MCF 10A (cell line): ENCODE results near the gene PRKN. TPM values are rescaled to one million over a fixed set of nuclear protein-coding genes. Genes with fewer than 3 reads are reported as not detected.

Source experiments
- BruUV-seq: library from RNA; stranded (reverse); fragments of 400-500 nt; replicated peaks from 2 replicates; lab custom pipeline; 2021; lab: Mats Ljungman, UMichigan
- CTCF ChIA-PET: fragments of 300-600 bp; sonication (Branson Sonifier 250); formaldehyde crosslinking; extraction: SDS; loops from one replicate; lab custom pipeline; 2021; ENCODE audit warnings: antibody characterized with exemption, inconsistent platforms; lab: Yijun Ruan, JAX
- POLR2A ChIA-PET: fragments of 300-600, 350-650 bp; sonication (Branson Sonifier 250); formaldehyde crosslinking; extraction: SDS; loops from one replicate; lab custom pipeline; 2020; ENCODE audit warnings: antibody characterized with exemption, inconsistent platforms; lab: Yijun Ruan, JAX
- DNase-seq: peaks from one replicate; pipeline ENCODE4 v3.0.0-alpha.2; 2018; ENCODE audit not compliant: unreplicated experiment
- H3K27ac Mint-ChIP-seq: one replicate; pipeline ENCODE4 v1.8.0; 2022; ENCODE audit warnings: mild to moderate bottlenecking, low read depth, mixed read lengths; ENCODE audit not compliant: unreplicated experiment
- H3K27me3 Mint-ChIP-seq: one replicate; pipeline ENCODE4 v1.8.0; 2022; ENCODE audit warnings: mixed read lengths; ENCODE audit not compliant: insufficient read depth, unreplicated experiment
- H3K36me3 Mint-ChIP-seq: one replicate; pipeline ENCODE4 v1.8.0; 2022; ENCODE audit warnings: mild to moderate bottlenecking, moderate library complexity, mixed read lengths; ENCODE audit not compliant: insufficient read depth, unreplicated experiment
- H3K4me1 Mint-ChIP-seq: one replicate; pipeline ENCODE4 v1.8.0; 2022; ENCODE audit warnings: mixed read lengths; ENCODE audit not compliant: insufficient read depth, unreplicated experiment
- H3K4me3 Mint-ChIP-seq: one replicate; pipeline ENCODE4 v1.8.0; 2022; ENCODE audit warnings: mild to moderate bottlenecking, moderate library complexity, mixed read lengths; ENCODE audit not compliant: unreplicated experiment
- H3K9me3 Mint-ChIP-seq: one replicate; pipeline ENCODE4 v1.8.0; 2022; ENCODE audit warnings: mixed read lengths; ENCODE audit not compliant: unreplicated experiment
- intact Hi-C: fragments of 100-400 bp; cut with micrococcal nuclease; formaldehyde crosslinking; loops from 2 replicates; pipeline ENCODE4 v1.14.1; 2022
- total RNA-seq: library from RNA; stranded (reverse); gene quantifications from 2 replicates; pipeline ENCODE4 v1.2.3, GENCODE V29; 2022
- TF ChIP-seq, protein P1 (sequence below): fragments of 200-600 bp; IDR thresholded peaks from one replicate; pipeline ENCODE4 v1.8.0; 2022; ENCODE audit warnings: antibody characterized with exemption, mild to moderate bottlenecking; ENCODE audit not compliant: unreplicated experiment

PRKN gene
- total RNA-seq, 1 experiment from 2014 or later, result 2.5 TPM

GRCh38 chr6:162690158-162690557, 37.4 kb downstream of the PRKN start:
- no peak for DNase-seq
- Mint-ChIP-seq H3K9me3 (no peaks in the 10 kb centered on the region), H3K27ac (no peak overlapping the region), H3K4me1 (no peaks in the 10 kb centered on the region), H3K4me3 (no peak overlapping the region), H3K36me3 (no peaks in the 10 kb centered on the region), H3K27me3 (no peaks in the 10 kb centered on the region)
- TF ChIP-seq, protein P1, sequence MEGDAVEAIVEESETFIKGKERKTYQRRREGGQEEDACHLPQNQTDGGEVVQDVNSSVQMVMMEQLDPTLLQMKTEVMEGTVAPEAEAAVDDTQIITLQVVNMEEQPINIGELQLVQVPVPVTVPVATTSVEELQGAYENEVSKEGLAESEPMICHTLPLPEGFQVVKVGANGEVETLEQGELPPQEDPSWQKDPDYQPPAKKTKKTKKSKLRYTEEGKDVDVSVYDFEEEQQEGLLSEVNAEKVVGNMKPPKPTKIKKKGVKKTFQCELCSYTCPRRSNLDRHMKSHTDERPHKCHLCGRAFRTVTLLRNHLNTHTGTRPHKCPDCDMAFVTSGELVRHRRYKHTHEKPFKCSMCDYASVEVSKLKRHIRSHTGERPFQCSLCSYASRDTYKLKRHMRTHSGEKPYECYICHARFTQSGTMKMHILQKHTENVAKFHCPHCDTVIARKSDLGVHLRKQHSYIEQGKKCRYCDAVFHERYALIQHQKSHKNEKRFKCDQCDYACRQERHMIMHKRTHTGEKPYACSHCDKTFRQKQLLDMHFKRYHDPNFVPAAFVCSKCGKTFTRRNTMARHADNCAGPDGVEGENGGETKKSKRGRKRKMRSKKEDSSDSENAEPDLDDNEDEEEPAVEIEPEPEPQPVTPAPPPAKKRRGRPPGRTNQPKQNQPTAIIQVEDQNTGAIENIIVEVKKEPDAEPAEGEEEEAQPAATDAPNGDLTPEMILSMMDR, result no peak
- intact Hi-C loops, result no loop called here
- CTCF ChIA-PET, result no interaction called here
- BruUV-seq, result no TSS peak
- POLR2A ChIA-PET, result interaction anchor here (0.6 kb wide), 2 partner anchors 15 to 319 kb away, joined by 3 to 4 read pairs; no protein-coding TSS in a partner anchor

DNA sequence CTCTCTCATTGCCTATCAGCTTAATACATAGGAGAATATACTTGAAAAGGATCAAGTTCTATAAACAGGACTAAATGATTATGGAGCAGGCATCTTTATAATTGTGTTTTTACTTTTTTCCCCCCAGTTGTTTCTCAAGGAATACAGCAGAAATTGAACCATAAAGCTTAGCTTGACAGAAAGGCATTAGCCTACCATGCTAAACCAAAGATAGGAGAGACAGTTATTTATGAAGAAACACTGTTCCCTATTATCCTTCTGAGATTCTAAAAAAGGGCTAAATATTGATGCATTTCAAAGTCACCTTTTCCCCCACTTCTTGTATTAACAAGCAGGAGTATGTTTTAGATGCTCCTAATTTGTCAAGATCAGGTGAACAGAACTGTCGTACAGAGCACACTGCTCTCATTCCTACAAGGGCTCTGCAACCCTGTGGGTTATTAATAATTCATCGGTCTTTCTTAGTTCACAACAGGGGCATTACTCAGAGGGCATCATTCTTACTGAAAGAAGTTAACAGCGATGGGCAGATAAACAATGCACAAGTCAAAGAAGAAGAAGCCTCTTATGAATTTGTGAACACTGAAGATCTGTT, 38.7 kb downstream of the PRKN start:
- BruUV-seq, result no TSS peak
- H3K36me3 Mint-ChIP-seq, result no peaks in the 10 kb centered on the region
- H3K27me3 Mint-ChIP-seq, result no peaks in the 10 kb centered on the region
- no peak for DNase-seq
- H3K4me3 Mint-ChIP-seq, result no peak overlapping the region
- H3K4me1 Mint-ChIP-seq, result no peaks in the 10 kb centered on the region
- ChIA-PET POLR2A (no interaction called here), CTCF (interaction anchor here (0.9 kb wide), 1 partner anchor 17 kb away, joined by 3 read pairs; no protein-coding TSS in a partner anchor)
- no peaks in the 10 kb centered on the region for H3K9me3 Mint-ChIP-seq
- intact Hi-C loops, result no loop called here
- H3K27ac Mint-ChIP-seq, result no peak overlapping the region
- TF ChIP-seq, protein P1, result no peak

GRCh38 chr6:162685586-162685985, 42.0 kb downstream of the PRKN start:
- no peak for DNase-seq
- H3K27me3 Mint-ChIP-seq, result no peaks in the 10 kb centered on the region
- H3K4me1 Mint-ChIP-seq, result no peaks in the 10 kb centered on the region
- no peak overlapping the region for H3K4me3 Mint-ChIP-seq
- BruUV-seq, result no TSS peak
- TF ChIP-seq, protein P1, result no peak
- H3K27ac Mint-ChIP-seq, result no peak overlapping the region
- ChIA-PET CTCF (no interaction called here), POLR2A (interaction anchor here (0.6 to 0.8 kb wide), 2 partner anchors 41 to 108 kb away, joined by 3 read pairs; no protein-coding TSS in a partner anchor)
- H3K9me3 Mint-ChIP-seq, result no peaks in the 10 kb centered on the region
- no peaks in the 10 kb centered on the region for H3K36me3 Mint-ChIP-seq
- intact Hi-C loops, result no loop called here

- no peaks in the 10 kb centered on the region for H3K27me3 Mint-ChIP-seq
- peak overlapping the region; percentile 39 for H3K27ac Mint-ChIP-seq
- no peaks in the 10 kb centered on the region for H3K9me3 Mint-ChIP-seq
- ChIA-PET CTCF (no interaction called here), POLR2A (interaction anchor here (0.6 to 0.8 kb wide), 2 partner anchors 41 to 108 kb away, joined by 3 read pairs; no protein-coding TSS in a partner anchor)
- TF ChIP-seq, protein P1, result no peak
- DNase-seq, result peak; percentile 8
- intact Hi-C loops, result no loop called here
- H3K36me3 Mint-ChIP-seq, result no peaks in the 10 kb centered on the region
- H3K4me3 Mint-ChIP-seq, result no peak overlapping the region
- no peaks in the 10 kb centered on the region for H3K4me1 Mint-ChIP-seq
- BruUV-seq, result no TSS peak
These were observed 42.6 kb downstream of the PRKN start for GRCh38 chr6:162684961-162685360.
